ENCODE data around the gene TSC2.

TSC2 gene

DNA sequence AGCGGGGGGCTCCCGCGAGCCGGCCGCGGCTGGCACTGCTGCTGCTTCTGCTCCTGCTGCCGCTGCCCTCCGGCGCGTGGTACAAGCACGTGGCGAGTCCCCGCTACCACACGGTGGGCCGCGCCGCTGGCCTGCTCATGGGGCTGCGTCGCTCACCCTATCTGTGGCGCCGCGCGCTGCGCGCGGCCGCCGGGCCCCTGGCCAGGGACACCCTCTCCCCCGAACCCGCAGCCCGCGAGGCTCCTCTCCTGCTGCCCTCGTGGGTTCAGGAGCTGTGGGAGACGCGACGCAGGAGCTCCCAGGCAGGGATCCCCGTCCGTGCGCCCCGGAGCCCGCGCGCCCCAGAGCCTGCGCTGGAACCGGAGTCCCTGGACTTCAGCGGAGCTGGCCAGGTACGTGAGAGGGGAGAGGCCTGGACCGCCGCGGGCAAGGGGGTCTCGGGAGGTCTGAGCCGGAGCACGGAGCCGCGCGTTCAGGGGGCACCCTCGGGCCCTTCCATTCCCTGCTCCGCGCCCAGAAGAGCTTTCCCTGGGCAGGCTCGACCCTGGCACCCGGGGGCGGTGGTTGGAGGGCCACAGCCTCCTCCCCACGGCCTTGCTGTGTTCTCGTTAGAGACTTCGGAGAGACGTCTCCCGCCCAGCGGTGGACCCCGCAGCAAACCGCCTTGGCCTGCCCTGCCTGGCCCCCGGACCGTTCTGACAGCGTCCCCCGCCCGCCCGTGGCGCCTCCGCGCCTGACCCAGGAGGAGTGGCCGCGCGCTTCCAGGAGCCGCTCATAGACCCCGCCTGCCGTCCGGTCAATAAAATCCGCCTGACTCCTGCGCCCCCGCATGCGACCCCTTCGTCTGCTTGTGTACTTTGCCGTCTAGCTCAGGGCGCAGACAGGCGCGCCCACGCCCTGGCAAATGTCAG lies 27.6 kb upstream of the TSC2 start:
- no peak overlapping the region for H3K4me3 ChIP-seq (ENCODE audit: low read depth, low read length)
- no peak for DNase-seq (ENCODE audit: low read depth)

DNA sequence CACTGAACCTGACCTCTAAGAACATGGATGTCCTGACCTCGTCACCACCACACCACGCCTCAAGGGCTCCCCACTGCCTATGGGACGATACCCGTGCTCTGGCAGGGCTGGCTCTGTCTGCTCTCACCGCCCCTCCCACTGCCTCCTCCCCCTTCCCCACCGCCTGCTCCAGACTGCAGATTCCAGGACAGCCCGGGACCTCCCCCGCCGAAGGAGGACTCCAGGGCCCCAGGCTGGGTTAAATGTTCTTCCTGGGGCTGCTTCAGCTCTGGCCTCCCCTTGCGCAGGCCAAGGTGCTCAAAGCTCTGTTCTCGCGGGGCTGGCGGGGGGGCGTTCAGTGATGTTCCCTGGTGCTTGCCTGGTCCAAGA lies 25.1 kb upstream of the TSC2 start:
- TF ChIP-seq, protein P1, sequence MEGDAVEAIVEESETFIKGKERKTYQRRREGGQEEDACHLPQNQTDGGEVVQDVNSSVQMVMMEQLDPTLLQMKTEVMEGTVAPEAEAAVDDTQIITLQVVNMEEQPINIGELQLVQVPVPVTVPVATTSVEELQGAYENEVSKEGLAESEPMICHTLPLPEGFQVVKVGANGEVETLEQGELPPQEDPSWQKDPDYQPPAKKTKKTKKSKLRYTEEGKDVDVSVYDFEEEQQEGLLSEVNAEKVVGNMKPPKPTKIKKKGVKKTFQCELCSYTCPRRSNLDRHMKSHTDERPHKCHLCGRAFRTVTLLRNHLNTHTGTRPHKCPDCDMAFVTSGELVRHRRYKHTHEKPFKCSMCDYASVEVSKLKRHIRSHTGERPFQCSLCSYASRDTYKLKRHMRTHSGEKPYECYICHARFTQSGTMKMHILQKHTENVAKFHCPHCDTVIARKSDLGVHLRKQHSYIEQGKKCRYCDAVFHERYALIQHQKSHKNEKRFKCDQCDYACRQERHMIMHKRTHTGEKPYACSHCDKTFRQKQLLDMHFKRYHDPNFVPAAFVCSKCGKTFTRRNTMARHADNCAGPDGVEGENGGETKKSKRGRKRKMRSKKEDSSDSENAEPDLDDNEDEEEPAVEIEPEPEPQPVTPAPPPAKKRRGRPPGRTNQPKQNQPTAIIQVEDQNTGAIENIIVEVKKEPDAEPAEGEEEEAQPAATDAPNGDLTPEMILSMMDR (IDR thresholded peaks at IDR 0.05; ENCODE audit: control insufficient read depth, extremely low read depth, insufficient read depth), result no peak
- no peak for DNase-seq (ENCODE audit: low read depth)
- H3K4me3 ChIP-seq (ENCODE audit: low read depth, low read length), result peak overlapping the region; percentile 28

More for the DNA sequence above, 27.6 kb upstream of the TSC2 start:
- TF ChIP-seq, protein P1 (IDR thresholded peaks at IDR 0.05; ENCODE audit: control insufficient read depth, extremely low read depth, insufficient read depth), result no peak

DNA sequence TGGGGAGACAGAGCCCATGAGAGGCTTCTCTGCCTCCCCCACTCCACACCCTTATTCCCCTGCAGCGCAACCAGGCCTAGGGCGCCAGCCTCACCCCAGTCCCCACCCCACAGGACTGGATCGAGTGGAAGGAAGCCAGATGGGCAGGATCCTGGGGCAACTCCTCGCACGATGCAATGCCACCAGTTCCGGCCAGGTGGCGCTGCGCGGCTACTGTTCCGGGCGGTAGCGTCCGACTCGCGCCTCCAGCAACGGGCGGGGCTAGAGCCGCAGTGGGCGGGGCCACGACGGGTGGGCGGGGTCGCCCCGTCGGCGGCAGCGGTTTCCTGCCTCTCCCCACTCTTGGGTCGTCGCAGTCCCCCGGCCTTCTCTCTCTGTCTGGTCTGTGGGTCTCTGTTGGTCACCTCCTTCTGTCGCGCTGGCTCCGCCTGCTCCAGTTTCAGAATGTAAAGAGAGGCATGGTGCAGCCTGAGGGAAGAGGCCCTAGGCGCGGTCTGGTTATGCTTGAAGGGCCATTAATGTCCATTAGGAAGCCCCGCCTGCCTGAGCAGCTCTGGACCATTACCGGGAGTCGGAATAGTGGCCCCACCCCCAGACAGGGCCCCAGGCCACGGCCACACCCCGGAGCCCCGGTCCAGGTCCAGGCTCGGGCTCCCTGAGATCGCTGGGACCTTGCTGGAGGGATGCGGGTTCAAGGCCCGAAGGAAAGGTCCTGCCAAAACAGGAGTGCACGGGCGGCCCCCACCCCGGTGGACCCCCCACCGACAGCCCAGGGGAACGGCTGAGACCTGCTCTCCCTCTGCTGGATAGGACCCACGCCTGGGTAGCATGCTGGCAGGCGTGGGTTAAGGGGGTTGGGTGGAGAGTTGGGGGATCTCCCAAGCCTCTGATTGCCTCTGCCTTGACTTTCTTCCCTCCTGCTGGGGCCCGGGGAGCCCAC lies 24.4 kb upstream of the TSC2 start:
- DNase-seq (ENCODE audit: low read depth), result no peak
- TF ChIP-seq, protein P1 (IDR thresholded peaks at IDR 0.05; ENCODE audit: control insufficient read depth, extremely low read depth, insufficient read depth), result peak; percentile 94
- peak overlapping the region; percentile 28 for H3K4me3 ChIP-seq (ENCODE audit: low read depth, low read length)

DNA sequence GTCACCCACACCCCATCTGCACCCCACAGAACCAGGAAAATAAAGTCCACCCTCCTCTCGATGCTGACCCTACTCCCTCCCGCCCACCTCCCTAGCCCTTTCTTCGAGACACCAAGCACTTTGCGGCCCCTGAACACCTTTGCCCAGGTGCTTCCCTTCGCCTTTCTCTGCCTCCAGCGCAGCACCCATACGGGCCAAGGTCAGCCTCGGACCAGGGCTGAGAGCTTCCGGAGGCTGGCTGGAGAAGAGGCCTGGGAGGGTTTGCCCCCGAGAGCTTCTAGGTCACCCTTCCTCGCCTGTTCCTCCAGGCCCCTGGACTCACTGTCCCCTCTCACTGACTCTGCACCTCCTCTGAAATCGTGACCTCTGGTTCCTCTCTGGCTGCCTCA lies 23.8 kb upstream of the TSC2 start:
- no peak overlapping the region for H3K4me3 ChIP-seq (ENCODE audit: low read depth, low read length)
- no peak for DNase-seq (ENCODE audit: low read depth)
- TF ChIP-seq, protein P1 (IDR thresholded peaks at IDR 0.05; ENCODE audit: control insufficient read depth, extremely low read depth, insufficient read depth), result no peak

DNA sequence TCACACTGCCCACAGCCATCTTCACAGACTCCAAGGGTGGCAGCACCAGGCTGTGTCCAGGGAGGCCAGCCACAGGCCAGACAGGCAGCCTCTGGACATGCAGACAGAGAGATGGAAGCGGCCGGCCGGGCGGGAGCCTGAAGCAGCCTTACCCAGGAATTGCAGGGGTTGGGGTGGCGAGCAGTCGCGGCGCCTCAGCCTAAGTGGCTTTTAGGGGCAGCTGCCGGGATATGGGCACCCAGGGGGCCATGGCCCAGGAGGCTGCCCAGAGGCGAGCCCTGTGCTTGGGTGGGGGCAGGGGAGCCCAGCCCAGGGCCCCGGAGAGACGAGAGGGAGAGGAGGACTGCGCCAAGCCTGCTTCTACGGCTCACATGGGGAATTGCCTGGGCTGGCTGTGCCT lies 22.5 kb upstream of the TSC2 start:
- no peak for DNase-seq (ENCODE audit: low read depth)
- TF ChIP-seq, protein P1 (IDR thresholded peaks at IDR 0.05; ENCODE audit: control insufficient read depth, extremely low read depth, insufficient read depth), result no peak
- no peak overlapping the region for H3K4me3 ChIP-seq (ENCODE audit: low read depth, low read length)

DNA sequence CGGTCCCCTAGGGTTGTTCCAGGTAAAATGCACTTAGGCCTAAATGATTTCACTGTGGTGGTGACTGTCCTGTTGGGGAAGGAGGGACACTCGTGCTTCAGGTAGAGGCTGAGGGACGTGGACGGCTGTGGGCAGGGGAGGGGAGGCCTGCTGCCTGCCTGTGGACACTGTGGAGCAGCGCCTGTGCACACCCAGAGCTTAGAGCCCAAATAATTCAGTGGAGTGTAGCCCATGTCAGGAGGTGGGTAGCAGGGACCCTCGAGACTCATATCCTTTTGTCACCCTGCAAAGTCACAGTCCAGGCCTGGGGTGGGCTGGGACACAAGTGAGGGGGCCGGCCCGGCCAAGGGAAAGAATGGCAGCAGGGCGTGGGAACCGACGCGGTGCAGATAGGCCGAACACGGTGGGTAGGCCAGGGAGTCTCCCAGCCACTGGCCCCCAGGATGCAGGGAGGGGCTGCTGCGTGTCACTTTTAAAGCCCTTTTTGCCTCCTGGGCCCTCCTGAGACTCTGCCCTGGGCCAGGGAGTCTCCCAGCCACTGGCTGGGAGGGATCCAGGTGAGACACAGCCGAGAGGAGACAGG lies 21.8 kb upstream of the TSC2 start:
- TF ChIP-seq, protein P1 (IDR thresholded peaks at IDR 0.05; ENCODE audit: control insufficient read depth, extremely low read depth, insufficient read depth), result no peak
- no peak for DNase-seq (ENCODE audit: low read depth)
- peak overlapping the region; percentile 54 for H3K4me3 ChIP-seq (ENCODE audit: low read depth, low read length)
